GM12878 (cell line): ENCODE data around the gene CD84. TPM values are rescaled to one million over a fixed set of nuclear protein-coding genes. Genes with fewer than 3 reads are reported as not detected.

Experiments used
- ATAC-seq: fragments of 200-7000 bp; cut with Tn5 transposase; 3 replicates; pipeline ENCODE4 v1.9.1; 2020; ENCODE audit warnings: mild to moderate bottlenecking, moderate library complexity
- BruUV-seq: library from RNA; stranded (reverse); fragments of 400-500 nt; replicated peaks from 2 replicates; lab custom pipeline; 2021; lab: Mats Ljungman, UMichigan
- CTCF ChIA-PET: fragments of 300-600 bp; sonication (Branson Sonifier 250); formaldehyde crosslinking; extraction: SDS; loops from one replicate; lab custom pipeline; 2021; ENCODE audit warnings: inconsistent platforms; lab: Yijun Ruan, JAX
- POLR2A ChIA-PET: fragments of 350-600 bp; formaldehyde crosslinking; extraction: SDS; loops from one replicate; lab custom pipeline; 2021; ENCODE audit warnings: inconsistent platforms; lab: Charles Lee
- RAD21 ChIA-PET: fragments of 300-600 bp; sonication (Branson Sonifier 250); formaldehyde crosslinking; loops from one replicate; lab custom pipeline; 2023; ENCODE audit warnings: antibody characterized with exemption; ENCODE audit not compliant: unreplicated experiment; lab: Charles Lee
- SMC1A ChIA-PET: fragments of 300-600 bp; sonication (Branson Sonifier 250); formaldehyde crosslinking; loops from one replicate; lab custom pipeline; 2023; ENCODE audit not compliant: unreplicated experiment, uncharacterized antibody; lab: Charles Lee
- DNase-seq: peaks from one replicate; pipeline ENCODE4 v3.0.0-alpha.2; 2011; ENCODE audit warnings: low read depth, low spot score
- FAIRE-seq: peaks from 3 replicates; lab custom pipeline; 2011; peaks lifted over from hg19 to GRCh38; lab: Jason Lieb, UNC
- H2AFZ ChIP-seq: 2 replicates; pipeline ENCODE4 v1.6.0; 2011; ENCODE audit warnings: low read depth, low read length, control low read depth; ENCODE audit not compliant: control insufficient read depth
- H3K27ac ChIP-seq: 2 replicates; pipeline ENCODE4 v1.5.1; 2011; ENCODE audit warnings: control low read depth; ENCODE audit not compliant: control insufficient read depth, insufficient read depth
- H3K27me3 ChIP-seq, 2 experiments: replicated peaks in 1 of 2; 2 replicates each; pipeline versions ENCODE4 v1.6.0 to v1.6.1; 2011; ENCODE audit warnings: low read length in 1 of 2; ENCODE audit not compliant: control insufficient read depth in 2 of 2, insufficient read depth in 2 of 2
- H3K36me3 ChIP-seq, 2 experiments: 2 replicates each; pipeline ENCODE4 v1.5.1; 2011; ENCODE audit warnings: low read length in 1 of 2; ENCODE audit not compliant: control insufficient read depth in 2 of 2, insufficient read depth in 2 of 2
- H3K4me1 ChIP-seq: 2 replicates; pipeline ENCODE4 v1.6.1; 2011; ENCODE audit warnings: mild to moderate bottlenecking, low read length, moderate library complexity, mixed read lengths; ENCODE audit not compliant: control insufficient read depth, insufficient read depth
- H3K4me2 ChIP-seq: 2 replicates; pipeline ENCODE4 v1.6.0; 2011; ENCODE audit warnings: control low read depth; ENCODE audit not compliant: control insufficient read depth, insufficient read depth
- H3K4me3 ChIP-seq: fragments of 200-600 bp; sonication (generic); 2 replicates; pipeline ENCODE4 v1.5.1; 2016
- H3K79me2 ChIP-seq: 2 replicates; pipeline ENCODE4 v1.6.0; 2011; ENCODE audit warnings: low read length; ENCODE audit not compliant: control insufficient read depth, insufficient read depth
- H3K9ac ChIP-seq: 2 replicates; pipeline ENCODE4 v1.8.0; 2011; ENCODE audit warnings: low read length, control low read depth, mixed read lengths; ENCODE audit not compliant: control insufficient read depth, insufficient read depth
- H3K9me3 ChIP-seq: replicated peaks from 3 replicates; pipeline ENCODE4 v1.5.1; 2011; ENCODE audit warnings: mild to moderate bottlenecking, low read length; ENCODE audit not compliant: control insufficient read depth, insufficient read depth
- H4K20me1 ChIP-seq: 2 replicates; pipeline ENCODE4 v1.6.0; 2011; ENCODE audit not compliant: control insufficient read depth, insufficient read depth
- KLF5 ChIP-seq: fragments of 450-650 bp; IDR thresholded peaks from 2 replicates; pipeline ENCODE4 v1.6.1; 2014; ENCODE audit warnings: mild to moderate bottlenecking; ENCODE audit not compliant: partially characterized antibody
- NFXL1 ChIP-seq: fragments of 450-650 bp; IDR thresholded peaks from 2 replicates; pipeline ENCODE4 v1.6.1; 2017; ENCODE audit warnings: antibody characterized with exemption, mild to moderate bottlenecking, borderline replicate concordance
- PAX5 ChIP-seq: IDR thresholded peaks from 2 replicates; pipeline ENCODE4 v1.6.1; 2011; ENCODE audit warnings: low read depth, low read length, borderline replicate concordance
- RB1 ChIP-seq: fragments of 450-650 bp; formaldehyde crosslinking; IDR thresholded peaks from 2 replicates; pipeline ENCODE4 v1.6.1; 2017; ENCODE audit warnings: mild to moderate bottlenecking, borderline replicate concordance
- RUNX3 ChIP-seq: IDR thresholded peaks from 2 replicates; pipeline ENCODE4 v1.6.1; 2012; ENCODE audit warnings: low read length, inconsistent platforms
- SMAD1 ChIP-seq: fragments of 450-650 bp; IDR thresholded peaks from 2 replicates; pipeline ENCODE4 v1.6.1; 2018; ENCODE audit warnings: mild to moderate bottlenecking, low read depth; ENCODE audit not compliant: partially characterized antibody
- SREBF2 ChIP-seq: IDR thresholded peaks from 2 replicates; pipeline ENCODE4 v1.6.1; 2012; ENCODE audit warnings: mild to moderate bottlenecking, low read length
- WGBS: methylation state at CpG from one replicate; pipeline ENCODE4 v1.1.6; 2016; ENCODE audit warnings: low lambda C conversion rate; ENCODE audit not compliant: insufficient replicate concordance, insufficient coverage; ENCODE audit errors: missing lambda C conversion rate; 5-methylcytosine and 5-hydroxymethylcytosine counted together
- in situ Hi-C: fragments of 300-500 bp; cut with MboI; formaldehyde crosslinking; loops from 9 replicates; pipeline ENCODE4 v1.14.3; 2018; ENCODE audit warnings: mixed read lengths
- intact Hi-C: fragments of 100-400 bp; cut with micrococcal nuclease; formaldehyde crosslinking; loops from one replicate; pipeline ENCODE4 v1.14.2; 2022; ENCODE audit not compliant: unreplicated experiment
- polyA plus RNA-seq, 11 experiments: library from polyadenylated mRNA; depleted of rRNA in 4 of 11; unstranded in 6 of 11; stranded (reverse) in 5 of 11; fragments of >200 nt; fragmentation: Nextera tagmentation in 4 of 11; fragmentation: Illumina TruSeq in 1 of 11; extraction: Ambion mirVana in 4 of 11; extraction: Trizol in 1 of 11; gene quantifications; 1 replicate in 1 of 11; 2 replicates in 10 of 11; pipeline versions ENCODE4 v1.2.1 to v1.2.3, GENCODE V29; 2011 to 2016; ENCODE audit warnings: inconsistent platforms in 2 of 11, missing spikeins in 2 of 11, low read depth in 1 of 11
- total RNA-seq, 4 experiments: library from RNA; depleted of rRNA in 3 of 4; stranded (reverse); fragments of >200 nt in 3 of 4; fragmentation: Illumina TruSeq in 1 of 4; extraction: Trizol in 1 of 4; gene quantifications; 2 replicates each; pipeline versions ENCODE4 v1.2.1 to v1.2.3, GENCODE V29; 2013 to 2021
- TF ChIP-seq, protein P1 (sequence below): fragments of 150-350 bp; IDR thresholded peaks from 2 replicates; pipeline ENCODE4 v1.6.1; 2014; ENCODE audit warnings: mild to moderate bottlenecking, low read depth, low read length

CD84 gene
- total and polyA plus RNA-seq, 10 of the 15 experiments (the other 5 are each of a cell fraction or from before 2014, with no cell fraction given) = 3.4 to 20.3 (median 11.7) TPM

GRCh38 chr1:160503087-160503486 lies 76.2 kb downstream of the CD84 start:
- POLR2A ChIA-PET = no interaction called here

More at GRCh38 chr1:160503087-160503486, 76.2 kb downstream of the CD84 start:
- Histone ChIP-seq H3K4me3 (no peak overlapping the region), H3K79me2 (peaks cover 41% of the 10 kb centered on the region), H3K4me2 (no peak overlapping the region), H3K4me1 (no peaks in the 10 kb centered on the region), H3K27ac (no peak overlapping the region), H4K20me1 (no peaks in the 10 kb centered on the region), H3K27me3 (no peaks in the 10 kb centered on the region), H3K36me3 (peaks cover 0 to 9% of the 10 kb centered on the region in 2 experiments; a peak in 3 of 4 replicates), H3K9ac (no peak overlapping the region), H2AFZ (no peak overlapping the region), H3K9me3 (peaks cover 40% of the 10 kb centered on the region)
- no TSS peak for BruUV-seq
- no peak for TF ChIP-seq KLF5
- TF ChIP-seq RB1 = no peak
- TF ChIP-seq, protein P1, sequence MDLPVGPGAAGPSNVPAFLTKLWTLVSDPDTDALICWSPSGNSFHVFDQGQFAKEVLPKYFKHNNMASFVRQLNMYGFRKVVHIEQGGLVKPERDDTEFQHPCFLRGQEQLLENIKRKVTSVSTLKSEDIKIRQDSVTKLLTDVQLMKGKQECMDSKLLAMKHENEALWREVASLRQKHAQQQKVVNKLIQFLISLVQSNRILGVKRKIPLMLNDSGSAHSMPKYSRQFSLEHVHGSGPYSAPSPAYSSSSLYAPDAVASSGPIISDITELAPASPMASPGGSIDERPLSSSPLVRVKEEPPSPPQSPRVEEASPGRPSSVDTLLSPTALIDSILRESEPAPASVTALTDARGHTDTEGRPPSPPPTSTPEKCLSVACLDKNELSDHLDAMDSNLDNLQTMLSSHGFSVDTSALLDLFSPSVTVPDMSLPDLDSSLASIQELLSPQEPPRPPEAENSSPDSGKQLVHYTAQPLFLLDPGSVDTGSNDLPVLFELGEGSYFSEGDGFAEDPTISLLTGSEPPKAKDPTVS = no peak
- TF ChIP-seq RUNX3 = no peak
- no peak for TF ChIP-seq SREBF2
- no peak for TF ChIP-seq PAX5
- no peak for TF ChIP-seq NFXL1
- TF ChIP-seq SMAD1 = no peak
- CTCF ChIA-PET = interaction anchor here (0.7 to 1.0 kb wide), 2 partner anchors 103 to 211 kb away, joined by 3 read pairs; no protein-coding TSS in a partner anchor
- RAD21 ChIA-PET = no interaction called here
- intact Hi-C loops (no loop called here), in situ Hi-C loops (no loop called here)
- WGBS = 99% methylated on average over 6 of the region's 6 CpGs
- SMC1A ChIA-PET = no interaction called here
- ATAC-seq (no peak), FAIRE-seq (no peak), DNase-seq (no peak)
